Measurements from ENCODE around the gene USP46.

USP46 gene

GRCh38 chr4:52641854-52642563 is 17.1 kb downstream of the USP46 start:
- no peak for TF ChIP-seq CTCF (IDR thresholded peaks at IDR 0.05; ENCODE audit: low read depth, low read length, missing control alignments)
- no peak overlapping the region for H3K4me3 ChIP-seq (ENCODE audit: low read depth, low read length)
- in situ Hi-C loops (cut with HindIII; ENCODE audit: low sequenced_read_pairs) = no loop called here
- DNase-seq (ENCODE audit: low read depth) = no peak

- no peak for TF ChIP-seq CTCF (IDR thresholded peaks at IDR 0.05; ENCODE audit: low read depth, low read length, missing control alignments)
- no peak for DNase-seq (ENCODE audit: low read depth)
- no peak overlapping the region for H3K4me3 ChIP-seq (ENCODE audit: low read depth, low read length)
- in situ Hi-C loops (cut with HindIII; ENCODE audit: low sequenced_read_pairs) = no loop called here
Observed at GRCh38 chr4:52640808-52641565, 18.1 kb downstream of the USP46 start.

- in situ Hi-C loops (cut with HindIII; ENCODE audit: low sequenced_read_pairs) = no loop called here
- no peak overlapping the region for H3K4me3 ChIP-seq (ENCODE audit: low read depth, low read length)
- TF ChIP-seq CTCF (IDR thresholded peaks at IDR 0.05; ENCODE audit: low read depth, low read length, missing control alignments) = no peak
- no peak for DNase-seq (ENCODE audit: low read depth)
Observed at GRCh38 chr4:52638717-52639116, 20.4 kb downstream of the USP46 start.

- no peak for TF ChIP-seq CTCF (IDR thresholded peaks at IDR 0.05; ENCODE audit: low read depth, low read length, missing control alignments)
- no peak overlapping the region for H3K4me3 ChIP-seq (ENCODE audit: low read depth, low read length)
- in situ Hi-C loops (cut with HindIII; ENCODE audit: low sequenced_read_pairs) = no loop called here
- DNase-seq (ENCODE audit: low read depth) = no peak
Observed at GRCh38 chr4:52637116-52637515, 22.0 kb downstream of the USP46 start.

DNA sequence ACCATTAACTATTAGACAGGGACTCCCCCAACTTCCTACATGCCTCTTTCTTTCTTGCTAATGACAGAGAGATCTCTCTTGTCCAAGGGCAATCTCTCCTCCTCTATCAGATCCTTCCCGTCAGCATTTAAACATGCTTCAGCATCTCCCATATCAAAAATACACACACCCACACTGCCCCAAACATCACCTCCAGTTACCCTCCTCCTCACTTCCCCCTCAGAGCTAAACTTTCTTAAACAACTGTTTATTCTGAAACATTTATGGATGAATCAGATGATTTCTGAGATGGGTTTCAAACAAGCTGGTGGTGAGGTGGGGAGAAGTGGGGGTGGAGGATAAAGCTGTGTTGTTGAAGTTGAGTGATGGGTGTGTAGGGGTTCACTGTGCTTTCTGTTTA is 23.5 kb downstream of the USP46 start:
- in situ Hi-C loops (cut with HindIII; ENCODE audit: low sequenced_read_pairs) = no loop called here
- TF ChIP-seq CTCF (IDR thresholded peaks at IDR 0.05; ENCODE audit: low read depth, low read length, missing control alignments) = no peak

DNA sequence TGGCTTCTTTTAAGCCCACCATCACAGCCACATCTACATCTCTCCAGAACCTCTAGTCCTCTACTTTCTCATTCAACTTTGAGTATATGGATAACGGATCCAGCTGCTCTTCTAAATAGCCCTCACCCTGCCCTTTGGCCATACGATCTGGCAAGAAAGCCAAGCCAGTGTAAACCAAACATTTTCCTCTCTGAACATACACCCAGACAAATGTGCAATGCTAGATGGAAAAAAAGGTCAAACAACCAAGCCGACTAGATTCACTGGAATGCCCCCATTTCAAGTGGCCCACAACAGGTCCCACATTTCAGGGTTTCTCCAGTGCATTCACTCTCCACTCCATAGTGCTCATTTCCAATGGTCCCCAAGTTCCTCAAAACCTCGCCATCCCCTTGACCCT is 24.0 kb downstream of the USP46 start:
- in situ Hi-C loops (cut with HindIII; ENCODE audit: low sequenced_read_pairs) = no loop called here
- DNase-seq (ENCODE audit: low read depth) = no peak
- H3K4me3 ChIP-seq (ENCODE audit: low read depth, low read length) = no peak overlapping the region
- TF ChIP-seq CTCF (IDR thresholded peaks at IDR 0.05; ENCODE audit: low read depth, low read length, missing control alignments) = no peak

More for the DNA sequence above, 23.5 kb downstream of the USP46 start:
- no peak overlapping the region for H3K4me3 ChIP-seq (ENCODE audit: low read depth, low read length)
- DNase-seq (ENCODE audit: low read depth) = no peak
